ENCODE measurements around the gene SLX9. TPM values are rescaled to one million over a fixed set of nuclear protein-coding genes. Genes with fewer than 3 reads are reported as not detected.
A peak's percentile ranks its signal among the peaks of the same experiment; 100 is the strongest.

Gene SLX9
- total RNA-seq, 1 donor from 2014 or later, result 33.3 TPM

- H3K4me1 Mint-ChIP-seq (ENCODE audit: unreplicated experiment), result no peaks in the 10 kb centered on the region
- DNase-seq (ENCODE audit: extremely low spot score, unreplicated experiment), result no peak
- H3K27ac Mint-ChIP-seq, result no peak overlapping the region
- H3K4me3 Mint-ChIP-seq, result no peak overlapping the region
- H3K9me3 Mint-ChIP-seq, result no peaks in the 10 kb centered on the region
- no peak for TF ChIP-seq CTCF (conservative IDR thresholded peaks at IDR 0.05)
- H3K27me3 Mint-ChIP-seq, result no peaks in the 10 kb centered on the region
- no peaks in the 10 kb centered on the region for H3K36me3 Mint-ChIP-seq
Measured at GRCh38 chr21:44948426-44949120, 8.7 kb downstream of the SLX9 start.

- Mint-ChIP-seq H3K9me3 (no peaks in the 10 kb centered on the region), H3K4me1 (ENCODE audit: unreplicated experiment) (no peaks in the 10 kb centered on the region), H3K27ac (no peak overlapping the region), H3K27me3 (no peaks in the 10 kb centered on the region), H3K36me3 (no peaks in the 10 kb centered on the region), H3K4me3 (no peak overlapping the region)
- no peak for TF ChIP-seq CTCF (conservative IDR thresholded peaks at IDR 0.05)
- no peak for DNase-seq (ENCODE audit: extremely low spot score, unreplicated experiment)
Measured at GRCh38 chr21:44949161-44949778, 9.4 kb downstream of the SLX9 start.

GRCh38 chr21:44949779-44950198, 10.0 kb downstream of the SLX9 start:
- Mint-ChIP-seq H3K9me3 (no peaks in the 10 kb centered on the region), H3K4me1 (ENCODE audit: unreplicated experiment) (no peaks in the 10 kb centered on the region), H3K27ac (no peak overlapping the region), H3K4me3 (no peak overlapping the region), H3K27me3 (no peaks in the 10 kb centered on the region), H3K36me3 (no peaks in the 10 kb centered on the region)
- DNase-seq (ENCODE audit: extremely low spot score, unreplicated experiment), result peak; percentile 87
- TF ChIP-seq CTCF (conservative IDR thresholded peaks at IDR 0.05), result peak; percentile 95

GRCh38 chr21:44950351-44950750, 10.5 kb downstream of the SLX9 start:
- no peak overlapping the region for H3K27ac Mint-ChIP-seq

GRCh38 chr21:44951186-44951915, 11.5 kb downstream of the SLX9 start:
- TF ChIP-seq CTCF (conservative IDR thresholded peaks at IDR 0.05), result no peak
- H3K9me3 Mint-ChIP-seq, result no peaks in the 10 kb centered on the region
- H3K4me1 Mint-ChIP-seq (ENCODE audit: unreplicated experiment), result peaks cover 5% of the 10 kb centered on the region
- no peak overlapping the region for H3K4me3 Mint-ChIP-seq
- no peaks in the 10 kb centered on the region for H3K27me3 Mint-ChIP-seq
- no peak for DNase-seq (ENCODE audit: extremely low spot score, unreplicated experiment)
- peaks cover 4% of the 10 kb centered on the region for H3K36me3 Mint-ChIP-seq
- H3K27ac Mint-ChIP-seq, result no peak overlapping the region

More at GRCh38 chr21:44950351-44950750, 10.5 kb downstream of the SLX9 start:
- no peaks in the 10 kb centered on the region for H3K27me3 Mint-ChIP-seq
- H3K36me3 Mint-ChIP-seq, result no peaks in the 10 kb centered on the region
- peaks cover under 1% of the 10 kb centered on the region for H3K4me1 Mint-ChIP-seq (ENCODE audit: unreplicated experiment)
- no peak for DNase-seq (ENCODE audit: extremely low spot score, unreplicated experiment)
- no peak overlapping the region for H3K4me3 Mint-ChIP-seq
- no peaks in the 10 kb centered on the region for H3K9me3 Mint-ChIP-seq
- no peak for TF ChIP-seq CTCF (conservative IDR thresholded peaks at IDR 0.05)

Measured in type B pancreatic cell (in vitro differentiated cells).